ENCODE data around the gene RAP1A. TPM values are rescaled to one million over a fixed set of nuclear protein-coding genes. Genes with fewer than 3 reads are reported as not detected.

Gene RAP1A
- total RNA-seq, 1 experiment from 2014 or later: 25.4 TPM

DNA sequence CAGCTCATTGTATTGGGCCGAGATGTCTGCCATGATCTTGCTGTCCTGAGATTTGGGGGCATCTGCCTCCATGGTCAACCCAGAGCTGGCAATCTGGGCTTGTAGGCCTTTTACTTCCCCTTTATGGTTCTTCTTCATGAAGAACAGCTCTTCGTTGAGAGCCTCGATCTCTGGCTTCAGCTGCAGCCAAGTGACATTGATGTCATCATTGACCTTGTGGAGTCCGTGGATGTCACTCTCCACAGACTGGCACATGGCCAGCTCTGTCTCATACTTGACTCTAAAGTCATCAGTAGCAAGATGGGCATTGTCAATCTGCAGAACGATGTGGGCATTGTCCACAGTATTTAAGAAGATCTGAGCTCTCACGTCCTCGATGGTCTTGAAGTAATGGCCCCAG, 29.2 kb downstream of the RAP1A start:
- Mint-ChIP-seq H3K4me1 (no peaks in the 10 kb centered on the region), H3K9me3 (peaks cover 31% of the 10 kb centered on the region), H3K27me3 (ENCODE audit: low read depth) (no peaks in the 10 kb centered on the region), H3K36me3 (peaks cover 19% of the 10 kb centered on the region), H3K4me3 (no peak overlapping the region), H3K27ac (no peak overlapping the region)
- ATAC-seq (no peak), DNase-seq (ENCODE audit: low spot score) (no peak)
- TF ChIP-seq NR2C2 (CRISPR knock-in tag; IDR thresholded peaks at IDR 0.05) (no peak), FOXJ3 (CRISPR knock-in tag; IDR thresholded peaks at IDR 0.05; ENCODE audit: borderline replicate concordance) (no peak), TP53 (CRISPR knock-in tag; IDR thresholded peaks at IDR 0.05) (no peak), ZBTB21 (CRISPR knock-in tag; IDR thresholded peaks at IDR 0.05; ENCODE audit: borderline replicate concordance) (no peak)
- TF ChIP-seq, protein P1, sequence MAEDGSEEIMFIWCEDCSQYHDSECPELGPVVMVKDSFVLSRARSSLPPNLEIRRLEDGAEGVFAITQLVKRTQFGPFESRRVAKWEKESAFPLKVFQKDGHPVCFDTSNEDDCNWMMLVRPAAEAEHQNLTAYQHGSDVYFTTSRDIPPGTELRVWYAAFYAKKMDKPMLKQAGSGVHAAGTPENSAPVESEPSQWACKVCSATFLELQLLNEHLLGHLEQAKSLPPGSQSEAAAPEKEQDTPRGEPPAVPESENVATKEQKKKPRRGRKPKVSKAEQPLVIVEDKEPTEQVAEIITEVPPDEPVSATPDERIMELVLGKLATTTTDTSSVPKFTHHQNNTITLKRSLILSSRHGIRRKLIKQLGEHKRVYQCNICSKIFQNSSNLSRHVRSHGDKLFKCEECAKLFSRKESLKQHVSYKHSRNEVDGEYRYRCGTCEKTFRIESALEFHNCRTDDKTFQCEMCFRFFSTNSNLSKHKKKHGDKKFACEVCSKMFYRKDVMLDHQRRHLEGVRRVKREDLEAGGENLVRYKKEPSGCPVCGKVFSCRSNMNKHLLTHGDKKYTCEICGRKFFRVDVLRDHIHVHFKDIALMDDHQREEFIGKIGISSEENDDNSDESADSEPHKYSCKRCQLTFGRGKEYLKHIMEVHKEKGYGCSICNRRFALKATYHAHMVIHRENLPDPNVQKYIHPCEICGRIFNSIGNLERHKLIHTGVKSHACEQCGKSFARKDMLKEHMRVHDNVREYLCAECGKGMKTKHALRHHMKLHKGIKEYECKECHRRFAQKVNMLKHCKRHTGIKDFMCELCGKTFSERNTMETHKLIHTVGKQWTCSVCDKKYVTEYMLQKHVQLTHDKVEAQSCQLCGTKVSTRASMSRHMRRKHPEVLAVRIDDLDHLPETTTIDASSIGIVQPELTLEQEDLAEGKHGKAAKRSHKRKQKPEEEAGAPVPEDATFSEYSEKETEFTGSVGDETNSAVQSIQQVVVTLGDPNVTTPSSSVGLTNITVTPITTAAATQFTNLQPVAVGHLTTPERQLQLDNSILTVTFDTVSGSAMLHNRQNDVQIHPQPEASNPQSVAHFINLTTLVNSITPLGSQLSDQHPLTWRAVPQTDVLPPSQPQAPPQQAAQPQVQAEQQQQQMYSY (CRISPR knock-in tag; IDR thresholded peaks at IDR 0.05): no peak
- ChIA-PET POLR2A (no interaction called here), CTCF (interaction anchor here (1.1 to 2.9 kb wide), 3 partner anchors 99 to 167 kb away, joined by 3 to 9 read pairs (median 5); no protein-coding TSS in a partner anchor)

GRCh38 chr1:111649227-111649626, 29.6 kb downstream of the RAP1A start:
- ATAC-seq (no peak), DNase-seq (ENCODE audit: low spot score) (no peak)
- no peaks in the 10 kb centered on the region for H3K4me1 Mint-ChIP-seq
- H3K9me3 Mint-ChIP-seq: peaks cover 31% of the 10 kb centered on the region
- H3K4me3 Mint-ChIP-seq: no peak overlapping the region
- no peak overlapping the region for H3K27ac Mint-ChIP-seq
- no peaks in the 10 kb centered on the region for H3K27me3 Mint-ChIP-seq (ENCODE audit: low read depth)
- peaks cover 19% of the 10 kb centered on the region for H3K36me3 Mint-ChIP-seq
- no peak for TF ChIP-seq CREB1 (CRISPR knock-in tag; IDR thresholded peaks at IDR 0.05)
- TF ChIP-seq ATF6 (CRISPR knock-in tag; IDR thresholded peaks at IDR 0.05): no peak
- TF ChIP-seq, protein P2, sequence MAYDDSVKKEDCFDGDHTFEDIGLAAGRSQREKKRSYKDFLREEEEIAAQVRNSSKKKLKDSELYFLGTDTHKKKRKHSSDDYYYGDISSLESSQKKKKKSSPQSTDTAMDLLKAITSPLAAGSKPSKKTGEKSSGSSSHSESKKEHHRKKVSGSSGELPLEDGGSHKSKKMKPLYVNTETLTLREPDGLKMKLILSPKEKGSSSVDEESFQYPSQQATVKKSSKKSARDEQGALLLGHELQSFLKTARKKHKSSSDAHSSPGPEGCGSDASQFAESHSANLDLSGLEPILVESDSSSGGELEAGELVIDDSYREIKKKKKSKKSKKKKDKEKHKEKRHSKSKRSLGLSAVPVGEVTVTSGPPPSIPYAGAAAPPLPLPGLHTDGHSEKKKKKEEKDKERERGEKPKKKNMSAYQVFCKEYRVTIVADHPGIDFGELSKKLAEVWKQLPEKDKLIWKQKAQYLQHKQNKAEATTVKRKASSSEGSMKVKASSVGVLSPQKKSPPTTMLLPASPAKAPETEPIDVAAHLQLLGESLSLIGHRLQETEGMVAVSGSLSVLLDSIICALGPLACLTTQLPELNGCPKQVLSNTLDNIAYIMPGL (CRISPR knock-in tag; IDR thresholded peaks at IDR 0.05): no peak
- TF ChIP-seq ZBTB21 (CRISPR knock-in tag; IDR thresholded peaks at IDR 0.05; ENCODE audit: borderline replicate concordance): no peak
- POLR2A ChIA-PET: interaction anchor here (0.6 kb wide), 1 partner anchor 605 kb away, joined by 3 read pairs; no protein-coding TSS in a partner anchor
- CTCF ChIA-PET: interaction anchor here (1.1 to 2.9 kb wide), 3 partner anchors 98 to 167 kb away, joined by 3 to 9 read pairs (median 5); no protein-coding TSS in a partner anchor

DNA sequence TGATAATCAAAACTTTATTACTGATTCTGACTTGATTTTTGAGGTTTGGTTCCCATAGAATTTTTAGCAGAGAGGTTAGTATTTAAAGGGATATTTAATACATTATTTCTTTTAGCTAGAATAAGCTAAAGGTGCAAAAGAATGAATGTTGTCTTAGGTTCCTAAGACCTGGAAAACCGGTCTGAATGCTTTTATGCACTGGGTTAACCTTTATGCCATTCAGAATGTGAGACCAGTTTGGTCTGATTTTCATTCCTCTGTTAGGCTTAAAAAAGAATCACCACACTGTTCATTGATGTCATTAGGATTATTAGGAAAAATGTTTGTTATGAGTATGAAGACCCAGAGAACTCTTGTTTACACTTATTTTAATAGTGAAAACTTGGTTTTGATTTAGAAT, 30.1 kb downstream of the RAP1A start:
- Mint-ChIP-seq H3K4me3 (no peak overlapping the region), H3K36me3 (peaks cover 19% of the 10 kb centered on the region), H3K27me3 (ENCODE audit: low read depth) (no peaks in the 10 kb centered on the region), H3K27ac (no peak overlapping the region), H3K4me1 (no peaks in the 10 kb centered on the region), H3K9me3 (peaks cover 31% of the 10 kb centered on the region)
- ATAC-seq: no peak
- ChIA-PET CTCF (interaction anchor here (1.8 to 2.9 kb wide), 2 partner anchors 142 to 168 kb away, joined by 5 to 9 read pairs; no protein-coding TSS in a partner anchor), POLR2A (interaction anchor here (0.6 kb wide), 1 partner anchor 605 kb away, joined by 3 read pairs; no protein-coding TSS in a partner anchor)
- no peak for TF ChIP-seq ZNF671 (CRISPR knock-in tag; IDR thresholded peaks at IDR 0.05)
- no peak for TF ChIP-seq ZNF263 (CRISPR knock-in tag; IDR thresholded peaks at IDR 0.05; ENCODE audit: low read depth)
- no peak for TF ChIP-seq ERG (CRISPR knock-in tag; IDR thresholded peaks at IDR 0.05)
- TF ChIP-seq HMGA2 (CRISPR knock-in tag; IDR thresholded peaks at IDR 0.05): no peak
- TF ChIP-seq NFE2L1 (CRISPR knock-in tag; IDR thresholded peaks at IDR 0.05): no peak
- TF ChIP-seq RELA (CRISPR knock-in tag; IDR thresholded peaks at IDR 0.05; ENCODE audit: borderline replicate concordance): no peak
- TF ChIP-seq ZNF138 (CRISPR knock-in tag; conservative IDR thresholded peaks at IDR 0.05): no peak
- TF ChIP-seq, protein P3, sequence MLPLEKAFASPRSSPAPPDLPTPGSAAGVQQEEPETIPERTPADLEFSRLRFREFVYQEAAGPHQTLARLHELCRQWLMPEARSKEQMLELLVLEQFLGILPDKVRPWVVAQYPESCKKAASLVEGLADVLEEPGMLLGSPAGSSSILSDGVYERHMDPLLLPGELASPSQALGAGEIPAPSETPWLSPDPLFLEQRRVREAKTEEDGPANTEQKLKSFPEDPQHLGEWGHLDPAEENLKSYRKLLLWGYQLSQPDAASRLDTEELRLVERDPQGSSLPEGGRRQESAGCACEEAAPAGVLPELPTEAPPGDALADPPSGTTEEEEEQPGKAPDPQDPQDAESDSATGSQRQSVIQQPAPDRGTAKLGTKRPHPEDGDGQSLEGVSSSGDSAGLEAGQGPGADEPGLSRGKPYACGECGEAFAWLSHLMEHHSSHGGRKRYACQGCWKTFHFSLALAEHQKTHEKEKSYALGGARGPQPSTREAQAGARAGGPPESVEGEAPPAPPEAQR (CRISPR knock-in tag; IDR thresholded peaks at IDR 0.05): no peak
- TF ChIP-seq TEAD4 (CRISPR knock-in tag; IDR thresholded peaks at IDR 0.05): no peak
- no peak for TF ChIP-seq NR3C1 (CRISPR knock-in tag; conservative IDR thresholded peaks at IDR 0.05; ENCODE audit: low read depth)
- no peak for TF ChIP-seq EMX1 (CRISPR knock-in tag; IDR thresholded peaks at IDR 0.05)
- TF ChIP-seq SMAD3 (CRISPR knock-in tag; IDR thresholded peaks at IDR 0.05; ENCODE audit: borderline replicate concordance): no peak
- TF ChIP-seq ATF6 (CRISPR knock-in tag; IDR thresholded peaks at IDR 0.05): no peak
- DNase-seq (ENCODE audit: low spot score): no peak
